Heart left ventricle (tissue), 13 donors: ENCODE results near the gene ABL1.

Source experiments
- POLR2A ChIP-seq, 2 donors: fragments of 450-650 bp; IDR thresholded peaks; one replicate each; pipeline ENCODE4 v1.6.1; 2017; ENCODE audit warnings: antibody characterized with exemption in 2 of 2, mild to moderate bottlenecking in 2 of 2, moderate library complexity in 2 of 2
- TF ChIP-seq, protein P1 (sequence below), 12 donors: fragments of 200-600 bp; sonication (generic) in 4 of 12; IDR thresholded peaks; one replicate each; pipeline versions ENCODE4 v1.5.0 to v1.8.0; 2018 to 2022; ENCODE audit warnings: antibody characterized with exemption in 12 of 12, mild to moderate bottlenecking in 5 of 12
- donor health status: ischemic (EF 13 %, LVEDD 7.1; RV severe dilation, severe dysfunction).
- donor health status: DM: no; HTN: yes; CAD: no.
- donor health status: DM: no; HTN: no; CAD: no.
- donor health status: ischemic (EF 25% LVEDD 6.9; RV normal size, moderate dysfunction).
- donor health status: ischemic (EF 25% LVEDD 5.7; RV mildly dilated, moderate dysfunction).
- donor health status: ischemic (EF 35%, LVEDD 5.7; RV mildly dilated, moderate dysfunction).
- donor health status: nonischemic (EF 11% LVEDD 7.7; RV severe dilation, severe dysfunction).
- donor health status: DM: yes; HTN: yes; CAD: no.
- donor health status: PGD.
- donor health status: ischemic (EF 29% LVEDD 5.4; RV normal size, mild dysfunction).
- donor health status: nonischemic (EF 23%, LVEDD 6.1; RV moderate dilation, normal function).

GRCh38 chr9:130920762-130921299 lies 85.8 kb downstream of the ABL1 start:
- TF ChIP-seq, protein P1, sequence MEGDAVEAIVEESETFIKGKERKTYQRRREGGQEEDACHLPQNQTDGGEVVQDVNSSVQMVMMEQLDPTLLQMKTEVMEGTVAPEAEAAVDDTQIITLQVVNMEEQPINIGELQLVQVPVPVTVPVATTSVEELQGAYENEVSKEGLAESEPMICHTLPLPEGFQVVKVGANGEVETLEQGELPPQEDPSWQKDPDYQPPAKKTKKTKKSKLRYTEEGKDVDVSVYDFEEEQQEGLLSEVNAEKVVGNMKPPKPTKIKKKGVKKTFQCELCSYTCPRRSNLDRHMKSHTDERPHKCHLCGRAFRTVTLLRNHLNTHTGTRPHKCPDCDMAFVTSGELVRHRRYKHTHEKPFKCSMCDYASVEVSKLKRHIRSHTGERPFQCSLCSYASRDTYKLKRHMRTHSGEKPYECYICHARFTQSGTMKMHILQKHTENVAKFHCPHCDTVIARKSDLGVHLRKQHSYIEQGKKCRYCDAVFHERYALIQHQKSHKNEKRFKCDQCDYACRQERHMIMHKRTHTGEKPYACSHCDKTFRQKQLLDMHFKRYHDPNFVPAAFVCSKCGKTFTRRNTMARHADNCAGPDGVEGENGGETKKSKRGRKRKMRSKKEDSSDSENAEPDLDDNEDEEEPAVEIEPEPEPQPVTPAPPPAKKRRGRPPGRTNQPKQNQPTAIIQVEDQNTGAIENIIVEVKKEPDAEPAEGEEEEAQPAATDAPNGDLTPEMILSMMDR (IDR thresholded peaks at IDR 0.05) = no peak
- no peak for TF ChIP-seq POLR2A (IDR thresholded peaks at IDR 0.05)
